Vagina (tissue), 2 donors: Measurements from ENCODE around the gene AGPAT3. TPM values are rescaled to one million over a fixed set of nuclear protein-coding genes. Genes with fewer than 3 reads are reported as not detected.

Experiments used
- DNase-seq, 2 donors: peaks; one replicate each; pipeline ENCODE4 v3.0.0-alpha.2; 2017; ENCODE audit errors: extremely low spot score in 2 of 2
- H3K27ac ChIP-seq: fragments of 200-600 bp; sonication (generic); one replicate; pipeline ENCODE4 v1.5.1; 2019
- H3K27me3 ChIP-seq: fragments of 200-600 bp; sonication (generic); one replicate; pipeline ENCODE4 v1.5.1; 2019
- H3K36me3 ChIP-seq, 2 donors: fragments of 200-600 bp; sonication (generic); one replicate each; pipeline ENCODE4 v1.5.1; 2017 to 2019
- H3K4me1 ChIP-seq: fragments of 200-600 bp; sonication (generic); one replicate; pipeline ENCODE4 v1.5.1; 2019
- H3K4me3 ChIP-seq, 2 donors: fragments of 200-600 bp; sonication (generic); 1 replicate in 1 of 2; 2 replicates in 1 of 2; pipeline ENCODE4 v1.5.1; 2016 to 2019
- H3K9me3 ChIP-seq: fragments of 200-600 bp; sonication (generic); one replicate; pipeline ENCODE4 v1.5.1; 2019
- POLR2A ChIP-seq, 2 donors: fragments of 450-650 bp; IDR thresholded peaks; one replicate each; pipeline ENCODE4 v1.6.1; 2017; ENCODE audit warnings: antibody characterized with exemption in 2 of 2, mild to moderate bottlenecking in 2 of 2, moderate library complexity in 2 of 2
- POLR2AphosphoS5 ChIP-seq, 2 donors: sonication (generic); formaldehyde crosslinking; IDR thresholded peaks; one replicate each; pipeline ENCODE4 v1.9.0; 2017; ENCODE audit warnings: antibody characterized with exemption in 2 of 2, mild to moderate bottlenecking in 2 of 2, low read depth in 1 of 2; ENCODE audit not compliant: insufficient read depth in 1 of 2
- intact Hi-C: fragments of 100-400 bp; cut with DNase I; formaldehyde crosslinking; loops from one replicate; pipeline ENCODE4 v1.15.1; 2023
- total RNA-seq: library from RNA; depleted of rRNA; stranded (reverse); fragments of >200 nt; gene quantifications from one replicate; pipeline ENCODE4 v1.2.3, GENCODE V29; 2016
- TF ChIP-seq, protein P1 (sequence below), 3 experiments: fragments of 450-650 bp in 2 of 3; fragments of 200-600 bp in 1 of 3; sonication (generic) in 1 of 3; IDR thresholded peaks; one replicate each; pipeline ENCODE4 v1.5.1; 2017 to 2019; ENCODE audit warnings: antibody characterized with exemption in 3 of 3, mild to moderate bottlenecking in 2 of 3, moderate library complexity in 2 of 3

AGPAT3 gene
- total RNA-seq, 1 donor from 2014 or later: 34.4 TPM

DNA sequence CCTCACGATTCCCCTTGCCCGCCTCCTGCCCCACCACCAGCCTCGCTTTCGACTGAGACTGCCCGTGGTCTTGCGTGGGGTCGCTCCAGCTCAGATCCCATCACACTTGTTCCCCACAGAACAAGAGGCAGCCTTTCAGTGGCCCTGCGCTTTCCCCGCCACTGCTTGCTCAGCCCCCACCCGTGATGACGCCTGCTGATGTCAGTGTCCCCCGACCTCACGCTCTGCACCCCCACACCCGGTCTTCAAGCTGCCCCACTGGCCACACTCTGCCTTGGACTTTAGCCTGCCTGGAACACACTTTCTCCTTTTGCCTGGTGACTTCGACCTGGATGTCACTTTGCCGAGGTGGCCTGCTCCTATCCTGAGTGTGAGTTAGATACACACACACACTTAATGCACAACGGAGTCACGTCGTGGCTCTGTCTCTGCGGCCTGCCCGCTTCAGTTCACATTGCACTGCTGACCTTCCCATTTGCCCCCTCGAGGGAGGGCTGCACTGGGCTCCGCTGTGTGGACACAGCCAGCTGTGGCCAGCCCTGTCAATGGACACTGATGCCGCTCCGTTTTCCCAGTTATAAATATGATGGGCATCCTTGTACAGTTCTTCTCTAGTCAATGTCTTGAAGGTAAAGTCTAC, 13.0 kb downstream of the AGPAT3 start:
- Histone ChIP-seq H3K4me3 (no peak overlapping the region), H3K27me3 (no peaks in the 10 kb centered on the region), H3K4me1 (peaks cover 30% of the 10 kb centered on the region), H3K9me3 (no peaks in the 10 kb centered on the region), H3K27ac (no peak overlapping the region), H3K36me3 (no peaks in the 10 kb centered on the region)
- intact Hi-C loops: no loop called here
- TF ChIP-seq, protein P1, sequence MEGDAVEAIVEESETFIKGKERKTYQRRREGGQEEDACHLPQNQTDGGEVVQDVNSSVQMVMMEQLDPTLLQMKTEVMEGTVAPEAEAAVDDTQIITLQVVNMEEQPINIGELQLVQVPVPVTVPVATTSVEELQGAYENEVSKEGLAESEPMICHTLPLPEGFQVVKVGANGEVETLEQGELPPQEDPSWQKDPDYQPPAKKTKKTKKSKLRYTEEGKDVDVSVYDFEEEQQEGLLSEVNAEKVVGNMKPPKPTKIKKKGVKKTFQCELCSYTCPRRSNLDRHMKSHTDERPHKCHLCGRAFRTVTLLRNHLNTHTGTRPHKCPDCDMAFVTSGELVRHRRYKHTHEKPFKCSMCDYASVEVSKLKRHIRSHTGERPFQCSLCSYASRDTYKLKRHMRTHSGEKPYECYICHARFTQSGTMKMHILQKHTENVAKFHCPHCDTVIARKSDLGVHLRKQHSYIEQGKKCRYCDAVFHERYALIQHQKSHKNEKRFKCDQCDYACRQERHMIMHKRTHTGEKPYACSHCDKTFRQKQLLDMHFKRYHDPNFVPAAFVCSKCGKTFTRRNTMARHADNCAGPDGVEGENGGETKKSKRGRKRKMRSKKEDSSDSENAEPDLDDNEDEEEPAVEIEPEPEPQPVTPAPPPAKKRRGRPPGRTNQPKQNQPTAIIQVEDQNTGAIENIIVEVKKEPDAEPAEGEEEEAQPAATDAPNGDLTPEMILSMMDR (IDR thresholded peaks at IDR 0.05): no peak
- DNase-seq: no peak

DNA sequence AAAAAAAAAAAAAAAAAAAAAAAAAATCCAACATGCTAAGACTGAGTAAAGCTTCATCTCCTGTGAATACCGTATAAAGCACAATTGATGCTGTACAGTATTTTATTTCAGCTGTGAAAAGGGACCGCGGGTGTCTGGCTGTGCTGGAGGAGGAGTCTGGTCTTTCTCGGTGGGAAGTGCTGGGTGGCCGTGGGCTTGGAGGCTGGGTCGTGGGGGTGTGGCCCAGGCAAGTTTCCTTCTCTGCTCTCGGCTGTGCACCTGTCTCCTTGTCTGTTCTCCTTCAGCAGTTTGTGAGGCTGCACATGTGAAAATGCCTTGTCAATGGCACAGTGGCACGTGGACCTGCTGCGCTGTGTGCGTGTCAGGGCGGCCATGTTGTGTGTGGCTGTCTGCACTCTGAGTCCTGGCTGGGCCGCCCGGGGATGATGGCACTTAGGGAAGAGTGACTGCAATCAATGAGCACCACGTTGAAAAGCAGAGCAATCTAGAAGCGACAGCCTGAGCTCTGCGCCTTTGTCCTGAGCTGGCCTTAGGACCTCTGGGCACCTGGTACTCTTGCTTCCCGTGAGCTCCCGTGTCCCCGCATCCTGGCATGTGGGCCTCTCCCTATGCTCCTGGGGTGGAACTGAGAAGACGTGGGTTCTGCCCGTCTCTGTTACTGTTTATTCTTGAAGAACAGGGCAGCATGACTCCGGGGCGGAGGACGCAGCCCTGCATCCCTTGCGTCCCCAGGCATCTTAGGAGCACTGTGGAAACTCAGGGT, 14.5 kb downstream of the AGPAT3 start:
- peaks cover 45% of the 10 kb centered on the region for H3K4me1 ChIP-seq
- H3K27ac ChIP-seq: no peak overlapping the region
- intact Hi-C loops: no loop called here

DNA sequence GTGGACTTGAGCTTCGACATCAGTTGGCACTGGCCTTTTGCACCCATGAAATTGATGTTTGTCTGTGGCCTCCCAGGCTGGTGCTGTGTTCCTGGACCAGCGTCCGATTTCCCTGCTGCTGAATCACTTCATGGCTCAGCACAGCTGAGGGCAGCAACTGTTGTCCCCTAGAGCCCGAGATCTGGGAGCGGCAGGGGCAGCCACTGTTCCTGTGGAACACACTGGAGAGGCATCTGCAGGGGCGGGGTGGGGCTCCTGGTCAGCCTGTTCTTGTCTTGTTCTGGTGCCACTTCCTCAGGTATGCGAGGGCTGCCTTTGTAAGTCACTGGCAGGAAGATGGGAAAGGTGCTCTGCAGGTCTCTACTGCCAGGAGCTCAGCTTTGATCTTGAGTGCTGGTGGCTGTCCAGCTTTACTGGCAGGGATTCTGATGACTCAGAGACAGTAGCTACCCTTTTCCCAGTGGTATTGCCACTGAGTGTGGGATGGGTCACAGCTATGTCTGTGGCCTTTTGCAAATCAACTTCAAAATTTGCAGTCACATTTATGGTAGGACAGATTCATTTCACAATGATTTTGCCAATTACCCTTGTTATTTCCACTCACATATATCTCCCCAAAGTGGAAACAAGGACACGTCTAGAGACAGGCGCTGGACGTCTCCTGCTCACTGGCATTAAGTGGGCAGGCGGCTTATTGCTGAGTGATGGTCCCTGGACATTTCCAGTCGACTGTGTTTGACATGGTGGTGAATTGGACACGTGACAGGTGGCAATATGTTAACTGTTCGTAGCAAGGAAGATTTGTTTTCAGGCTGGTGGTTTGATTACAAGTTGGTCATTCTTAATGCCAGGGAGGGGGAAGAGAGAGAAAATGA, 15.3 kb downstream of the AGPAT3 start:
- Histone ChIP-seq H3K4me1 (peaks cover 53% of the 10 kb centered on the region), H3K27me3 (no peaks in the 10 kb centered on the region), H3K36me3 (no peaks in the 10 kb centered on the region), H3K4me3 (no peak overlapping the region), H3K9me3 (no peaks in the 10 kb centered on the region), H3K27ac (no peak overlapping the region)
- TF ChIP-seq POLR2A (IDR thresholded peaks at IDR 0.05) (no peak), POLR2AphosphoS5 (IDR thresholded peaks at IDR 0.05; ENCODE audit: insufficient read depth in 1 of 2, low read depth in 1 of 2) (no peak)
- TF ChIP-seq, protein P1 (IDR thresholded peaks at IDR 0.05): no peak
- no peak for DNase-seq
- intact Hi-C loops: no loop called here

More for the DNA sequence above, 14.5 kb downstream of the AGPAT3 start:
- no peak for TF ChIP-seq POLR2AphosphoS5 (IDR thresholded peaks at IDR 0.05; ENCODE audit: insufficient read depth in 1 of 2, low read depth in 1 of 2)
- TF ChIP-seq, protein P1 (IDR thresholded peaks at IDR 0.05): no peak
- TF ChIP-seq POLR2A (IDR thresholded peaks at IDR 0.05): no peak
- H3K9me3 ChIP-seq: no peaks in the 10 kb centered on the region
- DNase-seq: no peak
- no peaks in the 10 kb centered on the region for H3K36me3 ChIP-seq
- no peaks in the 10 kb centered on the region for H3K27me3 ChIP-seq
- H3K4me3 ChIP-seq: no peak overlapping the region

DNA sequence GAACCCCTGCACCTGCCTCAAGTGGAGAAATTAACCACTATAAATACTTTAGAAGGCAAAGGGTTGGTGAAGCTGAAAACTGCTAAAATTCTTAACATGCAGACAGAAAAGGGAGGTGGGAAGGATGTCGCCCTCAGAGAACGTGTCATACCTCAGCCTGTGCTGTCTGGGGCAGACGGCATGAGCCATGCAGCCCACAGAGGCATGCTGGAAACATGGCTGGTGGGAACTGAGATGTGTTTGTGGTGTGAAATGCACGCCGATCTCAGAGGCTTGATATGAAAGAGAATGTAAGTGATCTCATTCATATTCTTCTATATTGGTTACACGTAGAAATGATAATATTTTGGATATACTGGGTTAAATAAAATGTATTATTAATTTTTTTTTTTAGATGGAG, 16.3 kb downstream of the AGPAT3 start:
- Histone ChIP-seq H3K27ac (no peak overlapping the region), H3K4me3 (no peak overlapping the region), H3K36me3 (no peaks in the 10 kb centered on the region), H3K4me1 (peaks cover 58% of the 10 kb centered on the region), H3K27me3 (no peaks in the 10 kb centered on the region), H3K9me3 (no peaks in the 10 kb centered on the region)
- no peak for DNase-seq
- intact Hi-C loops: no loop called here
- TF ChIP-seq, protein P1 (IDR thresholded peaks at IDR 0.05): no peak
- no peak for TF ChIP-seq POLR2A (IDR thresholded peaks at IDR 0.05)
- no peak for TF ChIP-seq POLR2AphosphoS5 (IDR thresholded peaks at IDR 0.05; ENCODE audit: insufficient read depth in 1 of 2, low read depth in 1 of 2)
